NB4 (cell line): ENCODE data around the gene MPP3.

Source experiments
- POLR2A ChIP-seq: IDR thresholded peaks from 2 replicates; pipeline ENCODE4 v1.6.1; 2011; ENCODE audit warnings: mild to moderate bottlenecking; ENCODE audit not compliant: insufficient read length; ENCODE audit errors: extremely low read depth
- TF ChIP-seq, protein P1 (sequence below): IDR thresholded peaks from one replicate; pipeline ENCODE4 v1.5.1; 2012; ENCODE audit warnings: low read depth, low read length

GRCh38 chr17:43844241-43844640 is 11.3 kb upstream of the MPP3 start:
- TF ChIP-seq, protein P1, sequence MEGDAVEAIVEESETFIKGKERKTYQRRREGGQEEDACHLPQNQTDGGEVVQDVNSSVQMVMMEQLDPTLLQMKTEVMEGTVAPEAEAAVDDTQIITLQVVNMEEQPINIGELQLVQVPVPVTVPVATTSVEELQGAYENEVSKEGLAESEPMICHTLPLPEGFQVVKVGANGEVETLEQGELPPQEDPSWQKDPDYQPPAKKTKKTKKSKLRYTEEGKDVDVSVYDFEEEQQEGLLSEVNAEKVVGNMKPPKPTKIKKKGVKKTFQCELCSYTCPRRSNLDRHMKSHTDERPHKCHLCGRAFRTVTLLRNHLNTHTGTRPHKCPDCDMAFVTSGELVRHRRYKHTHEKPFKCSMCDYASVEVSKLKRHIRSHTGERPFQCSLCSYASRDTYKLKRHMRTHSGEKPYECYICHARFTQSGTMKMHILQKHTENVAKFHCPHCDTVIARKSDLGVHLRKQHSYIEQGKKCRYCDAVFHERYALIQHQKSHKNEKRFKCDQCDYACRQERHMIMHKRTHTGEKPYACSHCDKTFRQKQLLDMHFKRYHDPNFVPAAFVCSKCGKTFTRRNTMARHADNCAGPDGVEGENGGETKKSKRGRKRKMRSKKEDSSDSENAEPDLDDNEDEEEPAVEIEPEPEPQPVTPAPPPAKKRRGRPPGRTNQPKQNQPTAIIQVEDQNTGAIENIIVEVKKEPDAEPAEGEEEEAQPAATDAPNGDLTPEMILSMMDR: no peak
- no peak for TF ChIP-seq POLR2A
